HG02571 (cell line): ENCODE results near the gene XIRP2.

Source experiments
- ATAC-seq: cut with Tn5 transposase; IDR thresholded peaks from one replicate; pipeline ENCODE4 v1.9.1; 2021; ENCODE audit warnings: mild to moderate bottlenecking, moderate library complexity; ENCODE audit not compliant: unreplicated experiment

XIRP2 gene

DNA sequence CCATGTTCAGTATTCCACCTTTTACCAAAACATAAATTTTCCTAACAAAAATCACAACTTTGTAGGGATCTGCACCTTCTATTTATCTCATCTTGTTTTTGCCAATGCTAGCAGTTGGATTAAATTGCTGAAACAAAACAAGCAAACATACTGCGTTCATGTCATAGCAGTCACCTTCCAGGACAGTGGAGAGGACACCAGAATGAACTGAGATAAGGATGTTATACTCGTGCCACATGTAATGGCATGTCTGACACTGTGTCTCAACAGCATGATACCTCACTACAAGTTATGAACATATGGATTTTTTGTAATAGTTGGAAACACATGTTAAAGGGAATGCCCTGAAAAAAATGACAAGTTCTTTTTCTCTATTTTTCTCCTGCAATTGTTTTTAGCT, 245.3 kb downstream of the XIRP2 start:
- no peak for ATAC-seq

DNA sequence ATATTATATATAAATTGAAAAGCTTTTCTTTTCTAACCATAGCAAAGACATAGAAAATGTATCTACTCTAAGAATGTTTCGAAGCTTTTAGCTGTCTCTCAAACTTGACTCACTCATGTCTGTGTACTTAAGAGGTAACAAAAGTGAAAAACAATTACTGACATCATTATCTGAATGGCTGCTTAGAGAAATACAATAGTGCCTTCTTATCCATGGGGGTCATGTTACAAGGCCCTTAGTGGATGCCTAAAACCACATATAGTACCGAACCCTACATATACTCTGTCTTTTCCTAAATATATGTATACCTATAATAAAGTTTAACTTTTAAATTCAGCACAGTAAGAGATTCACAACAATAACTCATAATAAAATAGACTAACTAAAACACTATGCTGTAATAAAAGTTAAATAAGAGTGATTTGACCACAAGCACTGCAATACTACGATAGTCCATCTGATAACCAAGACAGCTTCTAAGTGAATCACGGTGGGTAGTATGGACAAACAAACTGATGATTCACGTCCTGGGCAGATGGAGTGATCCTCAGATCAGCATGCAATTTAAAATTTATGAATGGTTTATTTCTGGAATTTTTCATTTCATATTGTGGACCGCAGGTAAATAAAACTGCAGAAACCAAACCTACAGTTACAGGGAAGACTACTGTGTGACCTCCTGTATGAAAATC, 246.2 kb downstream of the XIRP2 start:
- no peak for ATAC-seq

DNA sequence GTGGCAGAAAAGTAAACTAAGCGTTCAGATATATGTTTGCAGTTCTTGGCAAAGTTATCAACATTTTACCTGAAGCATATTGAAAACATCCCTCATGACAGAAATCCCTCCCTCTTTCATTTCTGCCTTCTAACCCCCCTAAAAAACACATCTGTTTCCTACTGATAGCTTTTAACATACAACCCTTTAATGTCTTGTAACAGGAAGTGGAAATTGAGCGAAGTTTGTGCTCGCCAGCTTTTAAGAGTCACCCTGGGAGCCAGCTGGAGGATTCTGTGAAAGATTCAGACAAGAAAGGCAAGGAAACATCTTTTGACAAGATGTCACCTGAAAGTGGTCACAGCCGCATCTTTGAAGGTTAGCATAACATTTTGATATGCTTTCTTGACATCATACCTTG, 247.4 kb downstream of the XIRP2 start:
- ATAC-seq, result no peak

DNA sequence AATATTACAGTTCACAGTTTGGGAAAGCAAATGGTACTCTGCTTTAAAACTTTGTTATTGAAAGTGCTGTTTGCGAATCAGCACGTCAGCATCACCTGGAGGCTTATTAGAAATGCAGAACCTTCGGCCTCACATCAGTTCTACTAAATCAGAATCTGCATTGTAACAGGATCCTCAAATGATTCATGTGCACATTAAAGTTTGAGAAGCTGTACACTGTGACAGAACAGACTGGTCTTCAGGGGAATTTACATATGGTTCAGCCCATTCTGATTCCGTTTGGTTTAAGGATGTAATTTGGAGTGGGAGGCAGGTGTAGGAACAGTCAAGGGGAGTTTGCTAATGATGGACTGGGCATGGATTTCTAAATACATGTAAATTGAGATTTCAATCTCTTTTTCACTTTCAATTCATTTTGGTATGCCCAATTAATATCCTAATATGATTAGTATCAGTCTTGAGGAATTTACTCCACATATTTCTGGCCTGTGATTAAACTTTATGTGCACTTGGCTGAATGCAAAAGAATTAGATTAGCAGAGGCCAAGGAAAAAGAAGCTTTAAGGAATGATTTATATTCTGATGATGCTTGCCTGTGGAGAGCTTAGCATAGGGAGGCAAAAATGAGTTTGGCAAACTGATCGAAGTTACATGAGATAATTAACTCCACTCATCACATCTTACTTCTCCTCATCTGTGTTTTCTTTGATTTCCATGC, 248.8 kb downstream of the XIRP2 start:
- ATAC-seq, result no peak

DNA sequence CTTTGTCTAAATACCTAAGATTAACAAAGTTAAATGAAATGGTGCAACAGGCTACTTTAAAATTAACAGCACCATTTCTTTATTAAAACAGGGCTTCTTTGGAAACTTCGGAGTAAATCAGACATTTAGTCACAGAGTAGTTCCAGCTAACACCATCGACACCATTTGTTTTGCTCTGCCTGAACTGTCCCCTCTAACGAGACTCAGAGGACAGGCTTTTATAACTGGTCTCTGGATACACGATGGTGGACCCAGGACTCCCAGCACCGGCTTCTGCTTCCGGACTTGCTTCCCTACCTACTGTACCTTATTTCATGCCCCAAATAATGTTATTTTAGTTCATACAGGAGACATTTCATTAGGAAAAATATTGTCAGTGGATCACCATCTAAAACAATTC, 252.1 kb downstream of the XIRP2 start:
- ATAC-seq, result no peak

DNA sequence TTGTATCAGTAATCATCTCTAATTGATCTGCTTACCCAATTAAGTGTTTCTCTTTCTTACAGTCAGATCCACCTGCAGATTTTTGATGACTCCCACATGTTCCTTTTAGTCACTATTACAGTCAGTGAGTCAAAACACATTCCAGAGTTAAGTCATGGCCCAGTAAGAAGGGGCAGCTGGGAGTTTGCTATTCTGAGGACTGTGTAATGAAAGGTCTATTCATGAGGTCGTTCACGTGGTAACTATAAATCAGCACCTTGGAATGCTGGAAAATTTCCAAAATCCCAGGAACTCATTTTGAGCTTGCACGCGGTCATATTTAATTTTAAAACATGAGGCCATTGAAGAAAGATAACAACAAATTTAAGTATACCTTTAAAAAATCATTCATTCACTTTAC, 252.5 kb downstream of the XIRP2 start:
- ATAC-seq, result no peak

DNA sequence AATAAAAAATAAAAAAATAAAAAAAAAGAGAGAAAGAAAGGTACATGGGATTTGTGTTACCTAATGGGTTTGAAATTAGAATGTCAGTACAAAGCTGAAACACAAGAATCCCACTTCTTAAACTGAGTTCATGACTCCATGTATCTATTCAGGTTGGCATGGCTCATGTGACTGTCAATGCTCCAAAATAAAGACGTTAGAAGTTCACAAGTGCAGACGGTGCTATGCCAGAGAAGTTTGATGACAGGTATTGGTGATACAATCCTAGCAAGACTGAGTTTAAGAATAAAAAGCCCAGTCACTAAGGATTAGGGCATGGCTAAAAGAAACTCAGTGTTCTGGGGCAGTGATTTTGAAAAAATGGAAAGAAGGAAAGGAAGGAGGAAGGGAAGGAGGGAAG, 254.3 kb downstream of the XIRP2 start:
- no peak for ATAC-seq

DNA sequence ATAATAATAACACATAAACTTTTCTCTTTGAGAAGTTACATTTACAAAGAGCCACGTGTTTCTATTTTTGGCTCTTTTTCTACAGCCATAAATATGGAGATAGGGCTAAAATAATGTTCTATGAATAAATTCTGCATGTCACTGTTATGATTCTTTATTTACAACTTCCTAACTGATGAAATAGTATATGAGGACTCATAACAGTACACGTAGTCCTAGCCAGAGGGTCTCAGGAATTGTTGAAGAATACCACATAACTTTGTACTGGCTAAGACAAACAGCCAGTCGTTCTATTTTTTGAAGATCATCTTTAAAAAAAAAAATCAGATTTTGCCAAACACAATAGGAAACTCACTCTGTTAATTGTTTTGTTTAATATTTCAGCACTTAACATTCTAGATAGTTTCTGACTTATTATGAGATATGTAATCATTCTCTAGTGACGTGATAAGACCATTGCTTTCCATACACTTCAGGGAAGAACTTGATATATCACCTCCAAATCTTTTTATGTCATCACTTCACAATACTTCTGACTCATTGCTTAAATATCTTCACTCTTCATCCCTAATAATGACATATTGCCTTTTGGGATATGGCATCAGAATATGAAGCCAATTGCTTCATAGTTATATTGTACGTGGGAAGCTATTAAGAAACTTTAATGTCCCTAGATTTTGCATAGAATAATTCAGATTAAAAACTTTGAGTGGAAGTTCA, 256.1 kb downstream of the XIRP2 start:
- no peak for ATAC-seq

DNA sequence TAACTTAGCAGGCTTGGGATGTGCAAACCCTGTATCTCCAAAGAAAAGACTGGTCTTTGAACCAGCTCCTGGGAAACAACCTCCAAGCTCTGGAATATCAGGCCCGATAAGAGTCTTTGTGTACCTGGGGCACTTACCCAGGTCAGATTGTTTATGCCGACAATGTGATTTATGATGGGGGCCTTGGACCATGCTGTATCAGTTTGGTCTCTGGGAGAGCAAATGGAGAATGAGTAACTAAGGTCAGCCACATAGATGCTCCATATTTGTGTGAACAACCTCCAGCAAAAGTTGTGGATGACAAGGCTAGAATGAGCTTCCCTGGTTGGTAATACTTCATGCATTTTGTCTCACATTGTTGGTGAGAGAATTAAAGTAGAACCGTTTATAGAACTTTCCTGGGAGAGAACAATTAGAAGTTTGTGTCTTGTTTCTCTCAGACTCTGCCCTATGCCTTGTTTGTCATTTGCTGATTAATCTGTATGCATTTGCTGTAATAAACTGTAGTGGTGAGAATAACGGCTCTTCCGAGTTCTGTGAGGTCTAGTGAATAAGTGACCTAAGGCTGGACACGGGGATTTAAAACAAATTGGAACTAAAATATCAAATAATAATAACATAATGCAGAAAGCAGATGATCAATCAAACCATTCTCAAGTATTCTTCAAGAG, 259.1 kb downstream of the XIRP2 start:
- no peak for ATAC-seq

DNA sequence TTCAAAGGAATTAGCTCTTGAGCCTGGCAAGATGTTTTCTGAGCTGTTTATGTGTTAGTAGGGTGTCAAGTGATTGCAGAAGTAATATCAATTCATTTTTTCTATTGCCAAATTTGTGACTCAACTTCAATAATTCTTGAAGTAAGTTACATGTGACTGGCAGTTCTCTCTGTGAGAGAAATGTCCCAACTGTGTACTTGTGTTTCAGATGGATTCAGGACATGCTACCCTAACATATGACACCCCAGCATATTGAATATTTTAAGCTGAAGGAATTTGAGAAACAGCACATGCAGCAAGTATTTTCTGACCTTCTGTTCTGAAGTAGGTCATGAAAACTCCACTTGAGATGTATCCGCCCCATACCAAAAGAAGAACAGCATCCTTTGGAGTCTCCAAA, 263.6 kb downstream of the XIRP2 start:
- ATAC-seq, result no peak

DNA sequence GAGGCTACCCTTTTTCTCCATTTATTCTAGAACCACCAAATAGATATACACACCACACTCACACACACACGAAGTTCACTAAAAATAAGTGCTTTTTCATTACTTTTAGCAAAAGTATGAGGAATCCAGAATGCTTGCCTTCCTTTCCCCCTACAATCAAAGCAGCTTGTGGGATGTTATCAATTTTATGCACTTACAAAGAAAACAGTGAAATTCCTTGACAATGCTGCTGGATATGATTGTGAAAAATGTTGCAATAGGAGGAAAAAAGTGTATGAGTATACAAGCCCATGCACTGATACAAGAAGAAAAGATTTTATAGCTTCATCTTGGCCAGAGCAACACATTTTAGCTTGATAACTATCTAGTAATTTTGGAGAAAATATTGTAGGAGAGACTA, 269.2 kb downstream of the XIRP2 start:
- ATAC-seq, result no peak

DNA sequence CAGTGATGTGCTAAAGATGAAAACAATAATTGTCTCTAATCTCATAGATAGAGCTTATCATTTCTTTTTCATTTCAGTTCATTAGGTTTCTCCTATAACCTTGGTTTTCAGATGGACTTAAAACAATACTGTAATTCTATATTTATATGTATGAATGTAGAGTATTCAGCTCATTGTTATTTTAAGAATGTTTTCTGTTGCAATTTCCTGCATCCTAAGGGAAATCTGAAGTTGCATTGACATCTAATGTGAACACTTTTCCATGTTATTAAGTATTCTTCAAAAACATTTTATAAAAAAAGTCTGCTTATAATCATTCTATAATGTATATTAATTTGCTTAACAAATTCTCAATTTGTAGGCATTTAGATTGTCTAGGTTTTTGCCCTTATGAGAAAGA, 288.9 kb downstream of the XIRP2 start:
- no peak for ATAC-seq

DNA sequence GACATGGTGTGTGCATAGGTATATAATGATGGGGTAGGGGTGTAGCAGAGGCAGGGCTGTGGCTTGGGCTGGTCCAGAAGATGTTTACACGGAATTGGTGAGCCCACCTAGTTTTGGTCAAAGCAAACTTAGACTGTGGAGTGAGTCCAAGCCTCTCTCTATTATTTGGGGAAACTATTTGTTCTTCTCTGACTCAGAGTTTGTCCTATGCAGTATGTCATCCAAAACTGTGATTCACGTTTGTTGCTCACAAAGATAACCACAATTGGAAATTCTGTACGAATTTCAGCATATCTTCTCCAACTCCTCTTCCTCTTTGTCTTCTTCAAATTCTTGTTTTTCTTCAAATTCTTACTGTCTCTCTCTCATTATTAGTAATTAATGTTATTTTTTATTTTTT, 292.9 kb downstream of the XIRP2 start:
- no peak for ATAC-seq

DNA sequence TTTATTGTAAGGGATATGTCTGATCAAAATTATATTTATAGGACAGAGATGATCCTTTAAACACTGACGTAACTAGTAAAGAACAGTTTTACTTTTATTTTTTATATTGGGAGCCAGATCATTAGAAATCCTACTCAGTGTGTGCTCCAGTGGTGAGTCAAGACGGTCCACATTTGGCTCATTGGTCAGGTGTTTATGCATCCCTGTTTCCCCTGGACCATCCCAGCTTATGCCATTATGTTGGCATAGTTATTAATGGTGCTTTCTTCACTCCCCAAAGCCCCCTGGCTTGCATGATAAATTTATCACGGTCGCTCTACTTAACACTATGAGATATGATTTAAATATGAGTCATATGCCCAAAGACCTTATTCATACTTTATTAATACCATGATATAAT, 293.4 kb downstream of the XIRP2 start:
- ATAC-seq, result no peak

DNA sequence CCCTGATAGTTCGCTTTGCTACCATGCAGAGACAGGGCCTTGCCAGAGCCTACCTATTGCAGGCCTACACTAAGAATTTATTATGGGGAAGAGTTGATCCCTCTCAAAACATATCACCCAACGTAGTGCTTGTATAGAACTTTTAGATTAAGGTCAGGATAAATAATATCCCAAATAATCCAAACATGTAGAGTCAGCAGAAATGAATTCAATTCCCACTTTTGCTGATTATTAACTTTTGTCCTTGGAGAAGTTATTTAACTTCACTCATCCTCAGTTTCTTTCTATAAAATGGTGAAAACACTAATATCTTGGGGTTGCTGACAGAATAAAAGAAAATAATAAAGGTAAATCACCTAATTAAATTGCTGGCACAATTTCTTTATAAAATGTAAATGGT, 294.1 kb downstream of the XIRP2 start:
- ATAC-seq, result no peak

DNA sequence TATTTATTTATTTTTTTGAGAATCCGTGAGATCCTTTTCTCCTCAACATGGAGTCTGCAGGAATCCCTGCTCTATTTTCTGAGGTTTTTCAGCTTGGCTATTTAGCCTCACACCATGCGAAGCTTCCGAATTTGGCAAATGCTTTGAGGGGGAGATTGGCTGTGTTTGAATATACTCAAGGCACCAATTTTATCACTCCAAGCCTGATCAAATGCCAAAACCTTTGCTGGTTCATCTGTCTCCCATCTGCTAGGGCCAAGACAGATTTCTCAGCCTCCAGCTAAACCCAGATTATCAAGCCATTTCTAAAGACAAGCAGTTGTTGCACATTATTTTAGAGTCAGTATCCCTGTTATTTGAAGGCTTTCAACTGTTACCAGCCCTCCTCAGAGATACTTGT, 295.7 kb downstream of the XIRP2 start:
- no peak for ATAC-seq

DNA sequence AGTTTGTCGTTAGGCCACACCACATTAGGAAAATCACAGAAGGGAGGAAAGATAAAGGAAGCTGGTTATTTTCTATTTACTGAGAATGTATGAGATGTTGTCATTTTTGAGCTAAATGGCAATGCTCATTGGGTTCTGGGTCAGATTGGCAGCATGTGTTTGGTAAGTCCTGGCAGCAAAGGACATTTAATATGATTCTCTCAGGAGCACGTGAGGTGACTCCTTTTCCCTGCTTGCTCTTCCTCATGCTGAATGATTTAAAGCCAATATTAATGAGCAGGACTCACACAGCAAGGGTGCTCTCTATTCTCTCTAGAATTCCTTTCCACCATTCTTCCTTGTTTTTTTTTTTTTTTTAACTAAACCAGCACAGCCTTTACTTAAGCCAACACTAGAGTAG, 298.2 kb downstream of the XIRP2 start:
- no peak for ATAC-seq

DNA sequence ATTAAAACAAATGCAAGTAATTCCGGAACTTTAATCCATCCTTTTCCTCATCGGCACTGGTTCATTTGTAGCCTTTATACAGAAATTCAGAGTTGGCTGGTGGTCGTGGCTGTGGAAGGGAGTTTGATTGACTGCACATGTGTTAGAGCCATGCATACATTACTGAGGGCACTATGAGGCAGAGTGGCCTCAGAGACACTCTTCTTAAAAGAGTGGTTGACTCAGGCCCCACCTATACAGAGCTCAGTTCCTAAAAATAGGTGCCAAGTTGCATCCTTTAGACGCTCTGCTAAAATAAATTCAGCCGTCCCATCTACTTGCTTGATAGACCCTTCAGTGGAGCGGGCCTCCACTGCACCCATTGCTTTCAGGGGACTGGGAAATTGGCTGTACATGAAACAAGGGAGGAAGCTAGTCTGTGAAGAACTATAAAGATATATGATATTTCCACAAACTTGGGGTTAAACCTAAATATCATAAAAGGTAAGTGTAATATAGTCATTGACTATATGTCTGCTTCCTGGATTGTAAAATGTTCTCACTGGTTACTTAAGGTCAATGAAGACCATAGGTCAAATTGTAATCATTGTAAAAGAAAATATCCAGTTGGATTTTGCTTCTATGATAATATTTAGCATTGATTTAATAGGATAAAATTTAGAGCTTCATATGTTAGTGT, 298.9 kb downstream of the XIRP2 start:
- ATAC-seq, result no peak

DNA sequence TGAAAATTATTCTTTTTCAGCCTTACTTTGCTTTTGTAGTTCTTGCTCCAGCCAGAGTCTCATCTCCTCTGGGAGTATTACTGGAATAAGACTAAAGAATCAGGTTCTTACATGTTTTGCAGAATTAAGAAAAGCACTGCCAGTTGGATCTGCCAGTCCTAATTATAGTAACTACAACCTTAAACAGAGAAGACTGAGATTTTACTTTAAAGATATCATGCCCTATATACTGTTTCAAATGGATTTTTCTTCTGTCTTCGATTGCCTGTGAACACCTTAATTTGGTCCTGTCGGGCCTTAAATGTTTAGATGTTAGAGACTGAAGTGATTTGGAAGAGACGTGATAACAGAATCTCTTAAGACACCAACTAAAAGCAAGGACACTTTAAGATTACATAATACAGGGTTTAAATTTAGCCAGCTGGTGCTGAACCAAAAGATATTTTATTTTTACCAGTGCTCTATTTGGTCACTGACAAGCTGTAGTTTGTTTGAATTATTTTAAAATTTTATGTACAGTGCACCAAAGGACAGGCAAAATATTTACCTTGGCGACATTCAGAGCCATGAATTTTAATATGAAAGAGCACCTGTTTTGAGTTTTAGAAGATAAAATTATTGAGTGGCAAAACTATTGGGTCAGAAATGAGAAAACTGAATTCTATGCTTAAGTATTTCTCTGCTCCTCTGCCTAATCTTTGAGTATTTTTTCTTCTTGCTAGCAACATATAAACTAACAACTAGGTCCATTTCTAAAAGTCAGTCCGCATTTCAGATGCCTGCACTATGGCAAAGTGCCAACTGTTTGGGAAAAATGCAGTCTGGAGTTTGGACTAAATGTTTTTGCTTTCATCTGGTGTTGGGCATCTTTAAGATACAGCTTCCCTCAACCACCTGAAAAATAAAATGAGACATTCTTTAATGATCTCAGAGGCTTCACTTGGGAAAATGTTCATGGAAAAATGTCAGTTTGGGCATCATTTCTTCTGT, 300.0 kb downstream of the XIRP2 start:
- no peak for ATAC-seq

DNA sequence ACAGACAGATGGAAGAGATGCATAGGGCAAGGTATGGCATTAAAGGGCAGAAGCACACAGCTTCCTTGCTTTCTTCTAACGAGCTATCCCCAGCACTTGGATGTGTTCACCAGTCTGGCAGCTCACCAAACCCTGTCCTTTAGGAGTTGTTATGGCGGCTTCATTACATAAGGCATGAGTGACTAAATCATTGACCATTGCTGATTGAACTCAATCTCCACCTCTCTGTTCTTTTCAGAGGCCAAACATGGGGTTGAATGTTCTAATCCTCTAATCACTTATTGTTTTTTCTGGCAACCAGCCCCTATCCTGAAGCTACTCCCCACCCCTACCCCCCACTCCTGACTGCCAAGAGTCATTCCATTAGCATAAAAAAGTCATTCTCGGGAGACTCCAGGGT, 301.8 kb downstream of the XIRP2 start:
- no peak for ATAC-seq
